Tibial nerve (tissue), 4 donors: ENCODE results near the gene ZNF644.

Source experiments
- CTCF ChIP-seq, 5 experiments: fragments of 200-600 bp in 3 of 5; fragments of 450-650 bp in 2 of 5; sonication (generic) in 3 of 5; IDR thresholded peaks; one replicate each; pipeline ENCODE4 v1.5.1; 2016 to 2019; ENCODE audit warnings: antibody characterized with exemption in 5 of 5, mild to moderate bottlenecking in 3 of 5, moderate library complexity in 2 of 5
- EP300 ChIP-seq, 2 donors: sonication (generic); formaldehyde crosslinking; IDR thresholded peaks; one replicate each; pipeline ENCODE4 v1.6.1; 2017; ENCODE audit warnings: antibody characterized with exemption in 2 of 2, mild to moderate bottlenecking in 1 of 2
- POLR2A ChIP-seq, 2 donors: fragments of 450-650 bp; IDR thresholded peaks; one replicate each; pipeline ENCODE4 v1.6.1; 2017; ENCODE audit warnings: antibody characterized with exemption in 2 of 2, mild to moderate bottlenecking in 2 of 2, moderate library complexity in 2 of 2

GRCh38 chr1:90936061-90936460 is 85.8 kb downstream of the ZNF644 start:
- TF ChIP-seq CTCF (IDR thresholded peaks at IDR 0.05): no peak
- no peak for TF ChIP-seq POLR2A (IDR thresholded peaks at IDR 0.05)
- no peak for TF ChIP-seq EP300 (IDR thresholded peaks at IDR 0.05)
